HG02678 (cell line): Measurements from ENCODE around the gene QPCT.
"Not testable (repeated sequence)": the region's sequence is repeated elsewhere in the genome, so short reads cannot be mapped to it uniquely, and the experiment has no call there.

ENCODE experiments used
- ATAC-seq: cut with Tn5 transposase; IDR thresholded peaks from one replicate; pipeline ENCODE4 v1.9.1; 2021; ENCODE audit warnings: mild to moderate bottlenecking, moderate library complexity; ENCODE audit not compliant: unreplicated experiment

QPCT gene

DNA sequence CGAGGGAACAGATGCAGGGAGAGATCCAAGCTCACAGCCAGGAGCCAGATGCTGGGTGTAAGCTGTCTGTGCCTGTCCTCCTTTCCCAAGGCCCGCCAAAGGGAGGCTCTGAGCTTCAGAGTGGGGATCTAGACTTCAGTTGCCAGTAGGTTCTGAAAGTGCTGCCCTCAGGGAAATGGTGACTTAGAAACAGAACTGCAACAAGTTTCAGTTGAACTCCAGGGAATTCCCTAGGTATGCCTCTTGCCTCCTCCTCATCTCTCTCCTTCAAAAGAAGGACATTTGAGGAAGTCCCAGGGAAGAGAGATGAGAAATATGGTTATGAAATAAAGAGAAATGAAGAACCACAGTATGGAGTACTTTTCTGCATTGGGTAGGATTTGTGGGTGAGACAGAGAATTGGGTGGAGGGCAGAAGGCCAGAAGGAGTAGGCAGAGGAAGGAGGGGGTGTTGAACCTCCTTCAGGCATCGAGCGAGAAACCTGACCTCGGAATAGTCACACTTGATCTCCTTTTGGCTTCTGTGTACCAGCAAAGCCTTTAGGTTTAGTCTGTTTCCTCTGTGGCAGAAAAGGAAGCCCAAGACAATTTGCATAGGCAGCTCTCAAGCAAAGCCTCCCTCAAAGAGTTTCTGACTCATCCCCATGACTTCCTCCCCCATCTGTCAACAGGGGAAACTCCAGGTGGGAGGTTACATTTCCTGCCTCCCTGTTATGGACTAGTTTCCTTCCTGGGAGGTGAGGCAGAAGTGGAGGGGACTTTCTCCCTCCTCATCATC lies 45.7 kb downstream of the QPCT start:
- peak; percentile 92 for ATAC-seq

DNA sequence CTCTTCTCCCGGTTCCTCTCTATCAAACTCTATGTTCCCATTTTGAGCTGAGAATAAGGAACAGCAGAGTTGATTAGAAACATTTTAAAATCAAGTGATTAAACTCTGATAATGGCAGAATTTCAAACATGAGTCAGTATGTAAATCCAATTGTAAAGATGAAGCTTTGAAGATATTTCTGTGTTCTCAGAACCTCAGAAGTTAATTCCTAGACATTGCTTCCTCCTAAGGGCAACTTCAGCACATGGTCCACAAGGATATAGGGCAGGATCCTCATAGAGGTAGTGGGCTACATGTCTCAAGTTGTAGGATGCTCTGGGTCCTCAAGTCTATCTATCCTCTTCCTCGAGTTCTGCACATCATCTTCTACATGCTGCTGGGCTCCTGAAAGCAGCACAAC lies 46.3 kb downstream of the QPCT start:
- ATAC-seq, result no peak

DNA sequence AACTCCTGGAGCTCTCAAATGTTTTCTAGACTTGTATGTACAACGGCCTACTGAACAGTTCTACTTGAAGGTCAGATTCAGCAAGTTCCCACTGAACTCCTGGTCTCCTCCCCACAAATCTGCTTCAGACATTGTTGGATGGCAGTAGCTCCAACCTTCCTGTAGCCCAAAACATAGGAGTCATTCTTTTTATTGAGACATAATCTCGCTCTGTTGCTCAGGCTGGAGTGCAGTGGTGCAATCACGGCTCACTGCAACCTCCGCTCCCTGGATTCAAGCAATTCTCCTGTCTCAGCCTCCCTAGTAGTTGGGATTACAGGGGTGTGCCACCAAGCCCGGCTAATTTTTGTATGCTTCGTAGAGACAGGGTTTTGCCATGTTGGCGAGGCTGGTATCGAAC lies 47.3 kb downstream of the QPCT start:
- no peak for ATAC-seq

DNA sequence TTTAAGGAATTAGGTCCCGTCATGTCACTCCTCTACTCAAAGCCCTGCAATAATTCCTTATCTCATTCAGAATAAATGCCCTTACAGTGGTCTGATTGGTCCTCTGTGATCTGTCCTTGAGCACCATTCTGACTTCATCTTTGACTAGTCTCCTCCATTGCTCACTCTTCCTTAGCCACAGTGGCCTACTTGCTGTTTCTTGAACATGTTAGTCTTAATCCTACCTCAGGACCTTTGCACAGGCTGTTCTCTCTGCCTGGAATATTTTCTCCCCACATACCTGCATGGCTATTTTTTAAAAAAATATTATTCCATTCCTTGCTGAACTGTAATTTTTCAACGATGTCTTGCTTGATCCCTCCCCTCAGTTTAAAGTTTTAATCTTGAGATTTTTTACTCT lies 48.0 kb downstream of the QPCT start:
- no peak for ATAC-seq

DNA sequence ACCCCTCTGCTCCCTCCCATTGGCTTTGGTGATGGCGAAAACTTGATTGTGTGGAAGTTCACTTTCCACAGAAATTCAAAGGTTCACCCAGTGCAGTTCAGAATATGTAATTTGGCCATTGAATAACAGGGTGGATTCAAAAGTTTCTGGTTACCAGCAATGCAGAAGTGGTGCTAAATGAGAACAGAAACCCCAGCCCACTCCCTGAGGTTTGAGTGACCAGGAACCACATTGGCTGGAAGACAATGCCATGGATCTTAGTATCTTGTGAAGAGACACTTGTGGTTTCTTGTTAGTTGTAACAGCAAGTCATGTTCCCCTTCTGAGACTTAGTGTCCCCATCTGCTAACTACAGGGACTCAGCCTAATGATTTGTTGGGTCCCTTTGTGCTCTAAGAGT lies 49.8 kb downstream of the QPCT start:
- no peak for ATAC-seq

DNA sequence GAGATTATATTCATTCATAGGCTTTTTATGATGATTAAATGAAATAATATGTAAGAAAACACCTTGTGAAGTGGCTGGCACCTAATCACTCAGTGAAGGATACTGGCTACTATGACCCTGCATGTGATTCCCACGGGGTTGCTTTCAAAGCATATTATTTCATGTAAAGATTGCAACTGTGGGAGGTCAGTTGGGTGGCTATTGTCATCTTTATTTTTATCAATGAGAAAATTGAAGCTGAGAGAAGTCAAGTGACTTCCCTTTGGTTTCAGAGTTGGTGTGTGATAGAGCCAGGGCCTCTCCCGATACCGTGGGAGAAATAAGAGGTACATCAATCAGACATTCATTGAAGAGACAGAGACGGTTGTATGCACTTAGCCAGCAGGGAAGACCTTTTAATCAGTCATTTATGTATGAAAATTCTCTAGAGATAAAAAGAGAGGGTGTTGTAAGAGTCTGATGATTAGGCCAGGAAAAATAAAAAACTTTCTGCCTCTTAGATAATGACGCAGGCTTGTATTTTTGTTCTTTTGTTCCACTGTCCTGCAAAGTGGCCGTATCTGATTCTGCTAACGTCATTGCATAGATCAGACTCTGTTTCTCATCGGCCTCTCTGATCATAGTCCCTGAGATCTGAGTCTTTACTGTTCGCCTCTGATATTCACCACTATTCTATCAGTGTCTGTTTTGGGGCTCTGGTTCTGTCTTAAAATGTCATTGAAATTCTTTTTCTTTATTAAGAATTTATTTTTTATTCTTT lies 50.5 kb downstream of the QPCT start:
- ATAC-seq, result no peak

DNA sequence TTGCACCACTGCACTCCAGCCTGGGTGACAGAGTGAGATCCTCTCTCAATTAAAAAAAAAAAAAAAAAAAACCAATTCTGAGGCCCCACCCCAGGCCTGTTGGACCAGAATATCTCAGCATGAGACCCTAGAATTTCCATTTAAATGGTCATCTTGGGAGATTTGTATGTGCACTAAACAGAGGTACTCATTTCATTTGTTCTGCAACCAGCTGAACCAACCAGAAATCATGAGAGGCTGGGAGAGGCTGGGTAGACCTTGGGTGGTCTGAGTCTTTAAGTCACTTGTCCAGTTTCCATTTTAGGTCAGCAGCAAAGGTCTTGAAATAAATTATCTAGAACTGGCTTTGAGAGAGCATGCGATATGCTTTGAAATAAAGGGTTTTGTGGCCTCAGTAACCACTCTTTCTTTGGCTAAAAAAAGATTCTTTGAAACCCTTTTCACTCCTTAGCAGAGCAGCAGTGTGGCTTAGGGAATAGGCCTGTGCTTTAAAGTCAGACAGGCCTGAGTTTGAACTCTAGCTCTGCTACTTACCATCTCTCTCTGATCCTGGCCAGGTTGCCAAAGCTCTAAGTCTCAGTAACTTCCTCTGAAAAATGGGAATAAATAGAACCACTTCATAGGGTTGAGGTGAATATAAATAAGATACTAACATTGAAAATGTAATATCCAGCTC lies 52.6 kb downstream of the QPCT start:
- no peak for ATAC-seq

DNA sequence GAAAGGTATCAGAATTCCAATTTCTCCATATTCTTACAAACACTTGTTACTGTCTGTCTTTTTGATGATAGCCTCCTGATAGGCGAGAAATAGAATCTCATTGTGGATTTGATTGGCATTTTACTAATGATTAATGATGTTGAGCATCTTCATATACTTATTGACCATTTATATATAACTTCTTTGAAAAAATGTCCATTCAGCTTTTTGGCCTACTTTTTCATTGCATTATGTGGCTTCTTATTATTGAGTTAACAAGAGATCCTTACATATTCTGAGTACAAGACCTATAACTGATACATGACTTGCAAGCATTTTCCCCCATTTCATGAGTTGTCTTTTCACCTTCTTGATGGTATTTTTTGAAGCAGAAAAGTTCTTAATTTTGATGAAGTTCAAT lies 54.6 kb downstream of the QPCT start:
- no peak for ATAC-seq

DNA sequence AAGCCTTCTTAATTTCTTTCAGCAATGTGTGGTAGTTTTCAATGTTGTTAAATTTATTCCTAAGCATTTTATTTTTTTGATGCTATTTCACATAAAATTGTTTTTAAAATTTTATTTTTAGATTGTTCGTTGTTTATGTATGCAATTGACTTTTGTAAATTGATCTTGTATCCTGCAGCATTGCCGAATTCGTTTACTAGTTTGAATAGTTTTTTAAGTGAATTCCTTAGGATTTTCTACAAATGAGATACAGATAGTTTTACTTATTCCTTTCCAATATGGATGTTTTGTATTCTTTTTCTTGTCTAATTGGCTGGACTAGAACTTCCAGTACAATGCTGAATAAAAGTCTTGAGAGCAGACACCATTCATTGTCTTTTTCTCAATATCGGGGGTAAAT lies 55.6 kb downstream of the QPCT start:
- no peak for ATAC-seq

DNA sequence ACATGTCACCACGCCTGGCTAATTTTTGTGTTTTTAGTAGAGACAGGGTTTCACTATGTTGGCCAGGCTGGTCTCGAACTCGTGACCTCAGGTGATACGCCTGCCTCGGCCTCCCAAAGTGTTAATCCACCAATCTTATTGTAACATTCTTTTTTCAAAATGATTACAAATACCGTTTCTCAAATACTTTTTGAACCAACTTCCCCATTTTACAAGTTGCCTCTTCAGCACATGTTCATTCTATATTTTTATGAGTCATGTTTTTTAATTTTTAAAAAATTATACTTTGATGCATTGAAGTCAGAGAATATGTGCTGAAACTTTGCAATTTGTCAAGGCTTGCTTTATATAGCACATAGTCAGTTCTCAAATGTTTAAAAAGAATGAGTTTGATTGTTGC lies 58.2 kb downstream of the QPCT start:
- no peak for ATAC-seq

DNA sequence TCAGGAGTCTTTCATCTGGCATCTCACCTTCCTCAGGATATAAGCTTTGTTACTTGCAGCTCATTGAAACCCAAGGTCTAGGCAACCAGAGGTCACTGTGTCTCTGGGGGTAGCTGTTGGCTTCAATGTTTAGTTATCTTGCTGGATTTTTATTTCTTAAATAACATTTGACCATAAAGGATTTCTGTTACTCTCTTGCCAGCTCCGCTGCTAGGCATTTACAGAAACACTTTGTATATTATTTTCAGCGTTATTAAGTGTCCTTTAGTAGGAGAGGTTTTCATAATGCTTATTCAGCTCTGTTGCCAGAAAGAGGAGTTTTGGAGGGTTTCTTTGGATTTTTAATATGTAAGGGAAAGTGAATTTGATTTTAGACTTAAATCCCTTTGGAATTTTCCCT lies 61.4 kb downstream of the QPCT start:
- ATAC-seq, result no peak

DNA sequence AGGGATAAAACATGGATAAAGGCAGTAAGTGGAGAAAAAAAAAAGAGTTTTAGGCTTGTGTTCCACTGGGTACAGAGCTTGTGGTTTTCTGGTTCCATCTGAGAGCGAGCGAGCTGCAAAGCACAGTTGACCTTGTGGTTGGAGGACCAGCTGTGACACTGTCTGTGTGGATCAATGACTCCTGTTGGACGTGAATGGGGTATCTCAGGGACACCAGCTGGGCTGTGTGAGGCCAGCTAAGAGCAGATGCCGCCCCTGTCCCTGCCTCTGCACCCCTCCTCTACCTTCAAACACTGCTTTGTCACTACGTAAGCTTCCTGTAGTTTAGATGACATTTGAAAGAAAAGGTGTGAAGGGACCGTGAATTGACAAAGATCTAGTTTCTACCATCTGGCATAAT lies 67.8 kb downstream of the QPCT start:
- ATAC-seq, result no peak

DNA sequence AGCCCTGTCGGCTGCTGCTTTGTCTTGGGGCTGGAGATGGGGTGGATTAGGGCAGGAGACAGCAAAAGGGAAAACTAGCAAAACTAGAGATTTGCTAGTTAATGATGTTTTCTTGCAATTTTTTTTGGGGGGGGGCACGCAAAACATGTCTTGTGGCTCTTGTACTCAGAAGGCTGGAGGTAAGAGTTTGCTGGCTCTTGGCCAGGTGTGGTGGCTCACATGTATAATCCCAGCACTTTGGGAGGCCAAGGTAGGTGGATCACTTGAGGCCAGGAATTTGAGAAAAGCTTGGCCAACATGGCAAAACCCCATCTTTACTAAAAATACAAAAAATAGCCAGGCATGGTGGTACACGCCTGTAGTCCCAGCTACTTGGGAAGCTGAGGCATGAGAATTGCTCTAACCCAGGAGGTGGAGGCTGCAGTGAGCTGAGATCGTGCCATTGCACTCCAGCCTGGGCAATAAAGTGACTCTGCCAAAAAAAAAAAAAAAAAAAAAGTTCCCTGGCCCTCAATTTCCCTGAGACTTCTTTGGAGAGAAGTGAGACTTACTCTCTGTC lies 69.6 kb downstream of the QPCT start:
- not testable (repeated sequence) for ATAC-seq

DNA sequence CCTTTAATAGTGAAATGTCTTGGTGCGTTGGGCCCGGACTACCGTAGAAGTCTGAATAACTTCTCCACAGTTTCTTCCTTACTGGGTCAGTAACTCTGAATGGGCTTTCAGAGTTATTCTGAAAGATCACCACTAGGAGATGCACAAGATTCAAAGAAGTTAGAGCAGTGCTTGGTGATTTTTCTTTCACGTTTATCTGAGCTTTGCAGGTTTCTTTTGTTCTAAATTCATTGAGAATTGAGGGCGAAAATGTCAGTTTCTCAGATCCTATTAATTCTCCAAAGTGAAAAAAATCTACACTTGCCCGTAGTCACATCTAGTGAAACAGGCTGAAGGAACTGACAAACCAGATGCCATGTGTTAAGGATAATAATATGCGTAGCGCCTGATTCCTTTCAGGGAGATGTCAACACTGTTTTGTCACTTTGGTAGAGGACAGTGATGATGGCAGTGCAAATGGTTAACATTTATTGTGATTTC lies 70.1 kb downstream of the QPCT start:
- no peak for ATAC-seq

DNA sequence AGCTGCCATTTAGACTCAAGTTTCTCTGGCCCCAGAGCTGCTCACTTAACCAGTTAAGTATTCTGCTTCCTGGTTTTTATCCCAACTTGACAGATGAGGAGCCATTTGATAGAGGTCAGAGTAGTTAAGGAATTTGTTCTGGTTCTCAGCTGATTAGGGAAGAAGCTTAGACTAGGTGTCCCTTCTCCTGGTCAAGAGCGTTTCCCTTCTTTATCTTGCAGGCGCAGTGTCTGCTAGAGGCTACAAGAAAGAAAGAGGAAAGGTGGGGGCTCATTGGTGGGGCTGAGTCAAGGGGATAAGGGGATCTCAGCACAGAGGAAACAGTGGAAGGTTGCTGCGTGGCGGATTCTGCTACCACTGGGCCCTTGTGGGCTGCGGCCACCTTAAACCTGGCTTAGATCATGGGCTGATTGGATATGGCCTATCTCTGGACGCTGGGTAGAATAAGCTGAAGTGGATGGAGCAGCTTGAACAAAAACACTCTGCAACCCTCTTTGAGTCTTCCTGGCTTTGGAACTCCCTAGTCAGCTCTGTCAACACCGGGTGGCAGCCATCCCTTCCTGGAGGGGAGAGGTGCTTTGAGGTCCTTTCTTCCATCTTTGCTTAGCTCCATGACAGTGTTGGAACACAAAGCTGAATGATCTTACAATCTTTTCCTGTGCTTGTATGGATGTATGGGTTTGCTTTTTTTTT lies 70.8 kb downstream of the QPCT start:
- no peak for ATAC-seq

DNA sequence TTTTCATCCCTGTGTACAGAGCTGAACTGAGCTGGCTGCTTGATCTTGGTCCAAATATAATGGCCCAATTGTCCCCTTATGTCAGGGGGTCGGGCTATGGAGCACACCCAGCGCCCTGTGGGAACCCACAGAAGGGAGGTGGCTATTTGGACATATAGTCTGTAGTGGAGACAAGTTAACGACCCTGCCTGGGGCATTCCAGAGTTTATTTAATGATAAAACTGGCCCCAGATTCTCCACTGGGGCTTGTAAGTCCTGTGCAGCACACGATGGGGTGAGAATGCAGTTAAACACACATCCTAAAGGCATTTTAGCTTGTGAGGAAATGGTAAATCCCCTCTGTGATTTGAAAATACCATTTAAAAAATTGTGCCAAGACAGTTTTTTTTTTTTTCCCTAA lies 72.9 kb downstream of the QPCT start:
- no peak for ATAC-seq

DNA sequence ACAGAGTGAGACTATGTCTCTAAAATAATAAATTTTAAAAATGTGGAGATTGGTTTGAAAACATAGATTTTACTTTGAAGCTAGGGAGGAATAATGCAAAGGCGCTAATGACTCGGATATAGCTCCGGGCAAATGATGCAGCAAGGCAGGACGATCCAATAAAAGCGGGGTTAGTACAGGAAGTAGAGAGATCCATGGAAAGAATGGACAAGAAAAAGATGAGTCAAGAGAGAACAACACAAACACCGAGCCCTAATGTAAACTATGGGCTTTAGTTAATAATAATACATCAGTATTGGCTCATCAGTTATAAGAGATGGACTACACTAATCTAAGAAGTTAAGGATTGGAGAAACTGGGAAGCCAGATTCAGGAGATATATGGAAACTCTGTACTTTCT lies 74.5 kb downstream of the QPCT start:
- ATAC-seq, result no peak

DNA sequence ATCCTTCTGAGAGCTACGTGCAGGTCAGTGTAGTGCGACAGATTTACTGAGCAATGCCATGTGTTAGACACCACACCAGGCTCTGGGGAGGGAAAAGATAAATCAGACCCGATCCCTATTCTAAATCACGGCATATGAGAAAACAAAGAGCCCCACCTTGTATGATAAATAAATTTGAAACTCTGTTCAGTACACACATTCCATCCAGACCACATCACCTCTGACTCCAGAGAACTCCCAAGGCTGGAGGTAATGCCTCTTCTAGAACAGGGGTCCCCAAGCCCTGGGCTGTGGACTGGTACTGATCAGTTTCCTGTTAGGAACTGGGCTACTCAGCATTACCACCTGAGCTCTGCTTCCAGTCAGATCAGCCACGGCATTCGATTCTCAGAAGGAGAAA lies 77.3 kb downstream of the QPCT start:
- ATAC-seq, result no peak

DNA sequence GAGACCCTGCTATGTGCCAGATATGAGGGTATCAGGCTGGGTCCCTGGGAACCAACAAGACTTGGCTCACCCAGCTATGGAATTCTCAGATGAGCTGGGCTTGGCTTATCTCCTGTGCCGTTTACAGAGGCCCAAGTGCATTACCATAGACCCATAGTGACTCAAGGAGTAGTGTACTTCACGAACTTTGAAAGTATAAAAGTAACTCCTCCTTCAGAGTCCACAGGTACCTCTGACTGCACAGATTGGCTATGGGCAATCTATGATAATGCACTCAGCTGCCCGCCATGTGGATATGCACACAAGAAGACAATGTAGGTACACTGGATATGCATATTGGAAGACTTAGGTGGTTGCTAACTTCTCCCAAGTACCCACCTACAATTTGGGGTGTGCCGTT lies 78.4 kb downstream of the QPCT start:
- no peak for ATAC-seq
